LHCN-M2 (cell line): Measurements from ENCODE around the gene RPS6KB2. TPM values are rescaled to one million over a fixed set of nuclear protein-coding genes. Genes with fewer than 3 reads are reported as not detected.

Source experiments
- total RNA-seq: library from RNA; depleted of rRNA; stranded (reverse); fragments of >200 nt; gene quantifications from 2 replicates; pipeline ENCODE4 v1.2.3, GENCODE V29; 2014; rRNA removed

Gene RPS6KB2
- total RNA-seq, 1 experiment from 2014 or later = 56.1 TPM

Other genes starting within 250 kb of the RPS6KB2 start
- gene GRK2, start 162.0 kb upstream of the RPS6KB2 start, total RNA-seq = 62.6 and 69.3 TPM in 2 replicates
- gene ANKRD13D, start 139.2 kb upstream of the RPS6KB2 start, total RNA-seq = 31.3 and 42.1 TPM in 2 replicates
- 10.8 and 19.0 TPM in 2 replicates for gene SSH3, start 125.0 kb upstream of the RPS6KB2 start, total RNA-seq
- gene POLD4, start 74.9 kb upstream of the RPS6KB2 start, total RNA-seq = 114 and 138 TPM in 2 replicates
- gene CLCF1, start 54.9 kb upstream of the RPS6KB2 start, total RNA-seq = 16.1 and 19.8 TPM in 2 replicates
- 6.7 and 12.3 TPM in 2 replicates for gene RAD9A, start 36.5 kb upstream of the RPS6KB2 start, total RNA-seq
- gene PPP1CA, start 26.6 kb upstream of the RPS6KB2 start, total RNA-seq = 239 and 247 TPM in 2 replicates
- gene TBC1D10C, start 24.4 kb upstream of the RPS6KB2 start, total RNA-seq = not detected in 2 replicates
- 0.32 and 0.40 TPM in 2 replicates for gene CARNS1, start 12.8 kb upstream of the RPS6KB2 start, total RNA-seq
- gene PTPRCAP, start 9.2 kb downstream of the RPS6KB2 start, total RNA-seq = 0.38 and 0.75 TPM in 2 replicates
- 85.9 and 105 TPM in 2 replicates for gene CORO1B, start 15.0 kb downstream of the RPS6KB2 start, total RNA-seq
- not detected in 2 replicates for gene GPR152, start 24.2 kb downstream of the RPS6KB2 start, total RNA-seq
- gene CABP4, start 26.9 kb downstream of the RPS6KB2 start, total RNA-seq = 1.2 and 3.1 TPM in 2 replicates
- 45.6 and 47.5 TPM in 2 replicates for gene TMEM134, start 40.8 kb downstream of the RPS6KB2 start, total RNA-seq
- gene AIP, start 54.5 kb downstream of the RPS6KB2 start, total RNA-seq = 73.5 and 78.2 TPM in 2 replicates
- gene PITPNM1, start 76.9 kb downstream of the RPS6KB2 start, total RNA-seq = 34.5 and 41.2 TPM in 2 replicates
- gene CDK2AP2, start 79.7 kb downstream of the RPS6KB2 start, total RNA-seq = 31.9 and 34.0 TPM in 2 replicates
- gene CABP2, start 95.0 kb downstream of the RPS6KB2 start, total RNA-seq = not detected in 2 replicates
- gene GSTP1, start 155.3 kb downstream of the RPS6KB2 start, total RNA-seq = 446 and 608 TPM in 2 replicates
- 192 and 232 TPM in 2 replicates for gene NDUFV1, start 178.4 kb downstream of the RPS6KB2 start, total RNA-seq
- gene NUDT8, start 201.4 kb downstream of the RPS6KB2 start, total RNA-seq = 7.5 and 19.8 TPM in 2 replicates
- gene TBX10, start 211.3 kb downstream of the RPS6KB2 start, total RNA-seq = not detected in 2 replicates
- 0.23 TPM in 1 of 2 replicates, not detected in the other for gene ACY3, start 222.2 kb downstream of the RPS6KB2 start, total RNA-seq
- gene ALDH3B2, start 246.1 kb downstream of the RPS6KB2 start, total RNA-seq = not detected in 2 replicates